Stimulated activated CD4-positive, alpha-beta T cell treated with anti-CD3 and anti-CD28 coated beads, TNF-alpha, amount 100 ng/mL, for 1 hour (primary cell): Measurements from ENCODE around the gene BAIAP2.

Source experiments
- DNase-seq, 3 donors: peaks; one replicate each; pipeline ENCODE4 v3.0.0-alpha.2; 2020; ENCODE audit warnings: low read depth in 3 of 3, low spot score in 1 of 3

BAIAP2 gene

GRCh38 chr17:81036197-81036941, 1.4 kb downstream of the BAIAP2 start:
- no peak for DNase-seq

GRCh38 chr17:81037026-81037797, 2.3 kb downstream of the BAIAP2 start:
- DNase-seq = no peak

GRCh38 chr17:81037798-81038733, 3.1 kb downstream of the BAIAP2 start:
- DNase-seq = no peak

GRCh38 chr17:81039096-81039495, 4.1 kb downstream of the BAIAP2 start:
- no peak for DNase-seq

GRCh38 chr17:81039854-81040758, 5.2 kb downstream of the BAIAP2 start:
- DNase-seq = no peak

- no peak for DNase-seq
Measured at GRCh38 chr17:81040791-81041337, 5.9 kb downstream of the BAIAP2 start.

GRCh38 chr17:81042606-81043005, 7.7 kb downstream of the BAIAP2 start:
- no peak for DNase-seq

- no peak for DNase-seq
Measured at GRCh38 chr17:81043319-81043724, 8.4 kb downstream of the BAIAP2 start.

- no peak for DNase-seq
Measured at GRCh38 chr17:81043725-81044427, 8.9 kb downstream of the BAIAP2 start.

GRCh38 chr17:81044428-81044763, 9.4 kb downstream of the BAIAP2 start:
- DNase-seq = no peak

GRCh38 chr17:81044764-81045589, 10.0 kb downstream of the BAIAP2 start:
- no peak for DNase-seq

- no peak for DNase-seq
Measured at GRCh38 chr17:81045590-81046095, 10.7 kb downstream of the BAIAP2 start.

- no peak for DNase-seq
Measured at GRCh38 chr17:81046132-81046769, 11.3 kb downstream of the BAIAP2 start.

GRCh38 chr17:81046770-81047359, 11.9 kb downstream of the BAIAP2 start:
- DNase-seq = no peak

- DNase-seq = no peak
Measured at GRCh38 chr17:81048827-81049371, 13.9 kb downstream of the BAIAP2 start.

- no peak for DNase-seq
Measured at GRCh38 chr17:81049372-81049911, 14.5 kb downstream of the BAIAP2 start.

- DNase-seq = no peak
Measured at GRCh38 chr17:81049973-81050551, 15.1 kb downstream of the BAIAP2 start.
